ENCODE data around the gene CEP57L1.

GRCh38 chr6:109192865-109193264, 97.6 kb downstream of the CEP57L1 start:
- TF ChIP-seq, protein P1, sequence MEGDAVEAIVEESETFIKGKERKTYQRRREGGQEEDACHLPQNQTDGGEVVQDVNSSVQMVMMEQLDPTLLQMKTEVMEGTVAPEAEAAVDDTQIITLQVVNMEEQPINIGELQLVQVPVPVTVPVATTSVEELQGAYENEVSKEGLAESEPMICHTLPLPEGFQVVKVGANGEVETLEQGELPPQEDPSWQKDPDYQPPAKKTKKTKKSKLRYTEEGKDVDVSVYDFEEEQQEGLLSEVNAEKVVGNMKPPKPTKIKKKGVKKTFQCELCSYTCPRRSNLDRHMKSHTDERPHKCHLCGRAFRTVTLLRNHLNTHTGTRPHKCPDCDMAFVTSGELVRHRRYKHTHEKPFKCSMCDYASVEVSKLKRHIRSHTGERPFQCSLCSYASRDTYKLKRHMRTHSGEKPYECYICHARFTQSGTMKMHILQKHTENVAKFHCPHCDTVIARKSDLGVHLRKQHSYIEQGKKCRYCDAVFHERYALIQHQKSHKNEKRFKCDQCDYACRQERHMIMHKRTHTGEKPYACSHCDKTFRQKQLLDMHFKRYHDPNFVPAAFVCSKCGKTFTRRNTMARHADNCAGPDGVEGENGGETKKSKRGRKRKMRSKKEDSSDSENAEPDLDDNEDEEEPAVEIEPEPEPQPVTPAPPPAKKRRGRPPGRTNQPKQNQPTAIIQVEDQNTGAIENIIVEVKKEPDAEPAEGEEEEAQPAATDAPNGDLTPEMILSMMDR (IDR thresholded peaks at IDR 0.05): no peak
- TF ChIP-seq POLR2A (IDR thresholded peaks at IDR 0.05): no peak
